Ecto neural progenitor cell (in vitro differentiated cells): ENCODE results near the gene PPY.
"Not testable (repeated sequence)": the region's sequence is repeated elsewhere in the genome, so short reads cannot be mapped to it uniquely, and the experiment has no call there.

Experiments
- DNase-seq: peaks from one replicate; pipeline ENCODE4 v3.0.0-alpha.2; 2018; ENCODE audit warnings: low spot score

PPY gene

GRCh38 chr17:43962479-43962878 lies 20.2 kb upstream of the PPY start:
- DNase-seq = no peak

GRCh38 chr17:43961954-43962353 lies 19.7 kb upstream of the PPY start:
- no peak for DNase-seq

- not testable (repeated sequence) for DNase-seq
Measured at GRCh38 chr17:43961292-43961691, 19.0 kb upstream of the PPY start.

- no peak for DNase-seq
Measured at GRCh38 chr17:43958748-43959352, 16.6 kb upstream of the PPY start.

- no peak for DNase-seq
Measured at GRCh38 chr17:43956222-43956621, 13.9 kb upstream of the PPY start.

- DNase-seq = peak; percentile 53
Measured at GRCh38 chr17:43953746-43954145, 11.5 kb upstream of the PPY start, which contains the start of gene PYY. TSS of gene PYY (minus strand) at chr17:43953940. CDS start at chr17:43953483, 457 bp downstream.

- peak; percentile 89 for DNase-seq
Measured at GRCh38 chr17:43952724-43953666, 10.7 kb upstream of the PPY start.

GRCh38 chr17:43952351-43952723 lies 10.1 kb upstream of the PPY start:
- peak; percentile 74 for DNase-seq

- DNase-seq = no peak
Measured at GRCh38 chr17:43951750-43952149, 9.5 kb upstream of the PPY start.

GRCh38 chr17:43950554-43950953 lies 8.3 kb upstream of the PPY start:
- DNase-seq = no peak

GRCh38 chr17:43949781-43950180 lies 7.5 kb upstream of the PPY start:
- no peak for DNase-seq

GRCh38 chr17:43946781-43947180 lies 4.5 kb upstream of the PPY start:
- DNase-seq = no peak

GRCh38 chr17:43945074-43945829 lies 3.0 kb upstream of the PPY start:
- DNase-seq = no peak

GRCh38 chr17:43940630-43941029 lies 1.6 kb downstream of the PPY start:
- peak; percentile 81 for DNase-seq

GRCh38 chr17:43939886-43940285 lies 2.4 kb downstream of the PPY start:
- DNase-seq = no peak

- not testable (repeated sequence) for DNase-seq
Measured at GRCh38 chr17:43939452-43939851, 2.8 kb downstream of the PPY start.

GRCh38 chr17:43938838-43939182 lies 3.5 kb downstream of the PPY start:
- DNase-seq = peak; percentile 52

GRCh38 chr17:43936434-43936833 lies 5.8 kb downstream of the PPY start:
- no peak for DNase-seq

GRCh38 chr17:43935926-43936261 lies 6.4 kb downstream of the PPY start:
- DNase-seq = no peak

- DNase-seq = no peak
Measured at GRCh38 chr17:43935204-43935925, 6.9 kb downstream of the PPY start.

GRCh38 chr17:43932923-43933322 lies 9.4 kb downstream of the PPY start:
- DNase-seq = no peak

GRCh38 chr17:43932357-43932756 lies 9.9 kb downstream of the PPY start:
- no peak for DNase-seq
